Brain microvascular endothelial cell (primary cell): ENCODE measurements around the gene IMPA2.
"Not testable (repeated sequence)": the region's sequence is repeated elsewhere in the genome, so short reads cannot be mapped to it uniquely, and the experiment has no call there.

Experiments
- DNase-seq: peaks from one replicate; pipeline ENCODE4 v3.0.0-alpha.2; 2020
- H3K27ac ChIP-seq: fragments of 250-450 bp; sonication (Bioruptor Pico); 2 replicates; pipeline ENCODE4 v1.5.1; 2020; ENCODE audit warnings: mild to moderate bottlenecking, moderate library complexity
- H3K27me3 ChIP-seq: fragments of 250-450 bp; sonication (Bioruptor Pico); replicated peaks from 2 replicates; pipeline ENCODE4 v1.5.1; 2020; ENCODE audit warnings: mild to moderate bottlenecking
- H3K36me3 ChIP-seq: fragments of 250-450 bp; sonication (Bioruptor Pico); replicated peaks from 2 replicates; pipeline ENCODE4 v1.5.1; 2020; ENCODE audit warnings: mild to moderate bottlenecking
- H3K4me3 ChIP-seq: 2 replicates; pipeline ENCODE4 v1.5.1; 2011; ENCODE audit warnings: low read depth, mild to moderate bottlenecking, control low read depth, low read length, moderate library complexity
- in situ Hi-C: cut with HindIII; loops from 2 replicates; pipeline ENCODE4 v1.10.0; 2017; ENCODE audit warnings: low sequenced_read_pairs, low pct_ligation_motif_present
- TF ChIP-seq, protein P1 (sequence below): IDR thresholded peaks from 2 replicates; pipeline ENCODE4 v1.5.1; 2011; ENCODE audit warnings: low read depth, mild to moderate bottlenecking, moderate library complexity, low read length, control low read depth, inconsistent platforms; ENCODE audit errors: missing control alignments

Gene IMPA2

GRCh38 chr18:12035481-12035880 lies 54.2 kb downstream of the IMPA2 start:
- no peak for DNase-seq
- H3K27ac ChIP-seq: no peak overlapping the region
- no peaks in the 10 kb centered on the region for H3K36me3 ChIP-seq
- H3K4me3 ChIP-seq: no peak overlapping the region
- no peaks in the 10 kb centered on the region for H3K27me3 ChIP-seq
- in situ Hi-C loops: no loop called here
- TF ChIP-seq, protein P1, sequence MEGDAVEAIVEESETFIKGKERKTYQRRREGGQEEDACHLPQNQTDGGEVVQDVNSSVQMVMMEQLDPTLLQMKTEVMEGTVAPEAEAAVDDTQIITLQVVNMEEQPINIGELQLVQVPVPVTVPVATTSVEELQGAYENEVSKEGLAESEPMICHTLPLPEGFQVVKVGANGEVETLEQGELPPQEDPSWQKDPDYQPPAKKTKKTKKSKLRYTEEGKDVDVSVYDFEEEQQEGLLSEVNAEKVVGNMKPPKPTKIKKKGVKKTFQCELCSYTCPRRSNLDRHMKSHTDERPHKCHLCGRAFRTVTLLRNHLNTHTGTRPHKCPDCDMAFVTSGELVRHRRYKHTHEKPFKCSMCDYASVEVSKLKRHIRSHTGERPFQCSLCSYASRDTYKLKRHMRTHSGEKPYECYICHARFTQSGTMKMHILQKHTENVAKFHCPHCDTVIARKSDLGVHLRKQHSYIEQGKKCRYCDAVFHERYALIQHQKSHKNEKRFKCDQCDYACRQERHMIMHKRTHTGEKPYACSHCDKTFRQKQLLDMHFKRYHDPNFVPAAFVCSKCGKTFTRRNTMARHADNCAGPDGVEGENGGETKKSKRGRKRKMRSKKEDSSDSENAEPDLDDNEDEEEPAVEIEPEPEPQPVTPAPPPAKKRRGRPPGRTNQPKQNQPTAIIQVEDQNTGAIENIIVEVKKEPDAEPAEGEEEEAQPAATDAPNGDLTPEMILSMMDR: no peak

- H3K4me3 ChIP-seq: no peak overlapping the region
- H3K27ac ChIP-seq: no peak overlapping the region
- no peaks in the 10 kb centered on the region for H3K36me3 ChIP-seq
- DNase-seq: no peak
- TF ChIP-seq, protein P1: no peak
- in situ Hi-C loops: no loop called here
- H3K27me3 ChIP-seq: no peaks in the 10 kb centered on the region
Measured at GRCh38 chr18:12036201-12036751, 55.0 kb downstream of the IMPA2 start.

DNA sequence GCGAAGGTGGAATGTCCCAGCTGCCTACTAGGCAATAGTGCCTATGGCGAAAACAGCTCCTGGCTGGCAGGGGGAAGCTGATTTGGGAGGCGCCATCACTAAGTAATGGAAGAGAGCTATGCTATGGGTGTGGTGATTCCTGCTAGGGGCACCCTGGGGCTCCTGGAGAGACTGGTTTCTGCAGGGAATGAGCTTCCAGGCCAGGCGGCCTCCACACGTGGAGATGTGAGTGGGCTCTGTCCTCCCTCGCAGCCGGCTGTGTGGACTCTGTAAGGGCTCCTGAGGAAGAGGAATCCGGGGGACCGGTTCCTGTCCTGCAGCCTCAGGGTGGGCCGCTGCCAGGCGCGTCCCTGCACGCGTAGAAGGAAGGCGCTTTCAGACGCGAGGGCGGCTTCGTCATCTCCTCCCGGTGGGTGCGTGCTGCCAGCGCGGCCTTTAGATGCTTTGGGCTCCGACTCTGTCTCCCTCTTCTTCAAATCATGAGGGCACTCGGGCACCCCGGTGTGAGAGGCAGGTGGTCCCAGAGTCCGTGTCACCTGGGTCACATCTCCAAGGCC lies 56.9 kb downstream of the IMPA2 start:
- Histone ChIP-seq H3K27ac (no peak overlapping the region), H3K4me3 (peak overlapping the region; percentile 63), H3K36me3 (no peaks in the 10 kb centered on the region), H3K27me3 (no peaks in the 10 kb centered on the region)
- TF ChIP-seq, protein P1: no peak
- in situ Hi-C loops: no loop called here
- DNase-seq: no peak

DNA sequence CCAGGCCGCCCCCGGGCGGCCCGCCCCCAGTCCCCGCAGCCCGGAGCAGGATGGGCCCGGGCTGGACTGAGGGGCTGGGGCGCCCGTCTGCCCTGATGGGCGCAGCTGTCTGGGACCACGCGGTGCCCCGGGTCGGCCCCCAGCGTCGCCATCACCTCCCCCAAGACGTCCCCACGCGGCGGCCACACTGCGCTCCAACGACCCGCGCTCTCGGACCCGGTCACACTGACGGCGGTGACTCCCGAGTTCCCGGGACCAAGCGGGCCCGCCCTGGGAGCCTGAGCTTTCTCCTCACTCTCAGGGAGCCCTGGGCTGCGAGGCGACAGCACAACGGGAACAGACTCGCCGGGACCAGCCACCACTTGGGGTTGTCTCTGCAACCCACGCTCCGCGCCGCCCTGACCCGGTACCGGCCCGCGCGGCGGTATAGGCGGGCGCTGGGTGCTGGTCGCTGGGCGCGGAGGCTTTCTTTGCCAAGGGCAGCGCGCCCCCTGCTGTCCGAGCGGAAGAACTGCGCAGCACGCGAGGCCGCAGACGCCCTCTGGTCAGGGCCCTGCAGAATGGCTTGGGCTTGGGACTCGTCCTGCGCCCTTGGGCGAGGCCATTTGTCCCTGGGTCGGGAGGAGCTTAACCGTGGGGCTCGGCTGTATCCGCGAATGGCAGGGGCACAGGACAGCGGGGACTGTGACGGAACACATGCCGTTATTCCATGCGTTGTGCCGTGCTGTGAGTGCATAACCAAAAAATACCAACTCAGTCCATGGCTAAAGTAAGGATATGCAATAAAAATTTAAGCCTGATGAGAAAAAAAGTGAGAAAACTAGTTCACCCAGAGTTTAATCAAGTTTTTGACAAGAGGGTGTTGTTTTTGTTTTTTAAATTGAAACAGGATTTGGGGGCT lies 57.6 kb downstream of the IMPA2 start:
- DNase-seq: peak; percentile 68
- in situ Hi-C loops: no loop called here
- TF ChIP-seq, protein P1: peak; percentile 88
- no peak overlapping the region for H3K27ac ChIP-seq
- no peaks in the 10 kb centered on the region for H3K27me3 ChIP-seq
- peak overlapping the region; percentile 63 for H3K4me3 ChIP-seq
- no peaks in the 10 kb centered on the region for H3K36me3 ChIP-seq

GRCh38 chr18:12039540-12039930 lies 58.2 kb downstream of the IMPA2 start:
- DNase-seq, H3K27me3 ChIP-seq, in situ Hi-C loops, H3K4me3 ChIP-seq, H3K27ac ChIP-seq, H3K36me3 ChIP-seq: not testable (repeated sequence)

- H3K36me3 ChIP-seq: no peaks in the 10 kb centered on the region
- peak; percentile 89 for DNase-seq
- H3K27ac ChIP-seq: peak overlapping the region; percentile 39
- H3K4me3 ChIP-seq: no peak overlapping the region
- H3K27me3 ChIP-seq: no peaks in the 10 kb centered on the region
- TF ChIP-seq, protein P1: no peak
- in situ Hi-C loops: no loop called here
Measured at GRCh38 chr18:12041561-12041960, 60.3 kb downstream of the IMPA2 start.
